ENCODE results near the gene KANK3.

DNA sequence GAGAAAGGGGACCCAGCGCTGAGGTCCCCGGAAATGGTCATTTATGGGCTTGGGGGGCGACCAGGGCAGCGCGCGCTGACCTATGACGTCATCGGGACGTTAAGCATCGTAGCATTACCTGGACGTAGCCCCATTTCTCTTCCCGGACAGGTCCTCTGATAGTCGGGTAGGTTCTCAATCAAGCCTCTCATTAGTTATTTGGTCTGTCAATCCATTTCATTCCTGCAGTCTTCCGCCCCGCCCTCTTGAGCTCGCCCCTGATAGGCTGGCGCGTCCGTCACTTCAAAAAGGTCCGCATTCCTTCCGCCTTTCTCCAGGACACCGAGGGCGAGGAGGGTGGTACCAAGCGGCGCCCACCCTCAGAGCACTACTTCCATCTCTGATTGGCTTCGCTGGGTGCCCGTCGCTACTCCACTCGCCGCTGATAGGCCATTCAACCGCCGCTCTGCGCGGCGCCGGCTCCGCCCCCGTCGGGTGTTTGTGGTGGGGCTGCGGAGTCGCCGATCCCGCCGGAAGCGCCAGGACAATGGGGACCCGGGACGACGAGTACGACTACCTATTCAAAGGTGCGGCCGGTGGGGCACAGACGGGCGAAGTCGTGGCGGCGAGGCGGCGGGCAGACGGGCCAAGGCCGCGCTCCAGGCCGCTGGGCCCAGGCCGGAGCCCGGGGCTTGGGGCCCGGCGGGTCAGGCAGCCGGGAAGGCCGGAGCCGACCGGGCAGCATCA is 47.0 kb upstream of the KANK3 start, which contains the start of gene RAB11B:
- TF ChIP-seq EGR1 (IDR thresholded peaks at IDR 0.05; ENCODE audit: borderline replicate concordance, low read depth, low read length) (no peak), JUN (IDR thresholded peaks at IDR 0.05; ENCODE audit: low read depth, low read length) (peak; percentile 98)
